IMR-90 (cell line): ENCODE data around the gene PIP5K1C. TPM values are rescaled to one million over a fixed set of nuclear protein-coding genes. Genes with fewer than 3 reads are reported as not detected.
A peak's percentile ranks its signal among the peaks of the same experiment; 100 is the strongest.

Experiments used
- ATAC-seq: fragments of 200-7000 bp; cut with Tn5 transposase; 2 replicates; pipeline ENCODE4 v1.9.1; 2020; ENCODE audit warnings: low read depth, mild to moderate bottlenecking, moderate library complexity
- BruUV-seq: library from RNA; stranded (reverse); fragments of 400-500 nt; replicated peaks from 2 replicates; lab custom pipeline; 2021; lab: Mats Ljungman, UMichigan
- CTCF ChIA-PET: fragments of 300-600 bp; formaldehyde crosslinking; extraction: SDS; loops from one replicate; lab custom pipeline; 2021; ENCODE audit warnings: antibody characterized with exemption; lab: Yijun Ruan, JAX
- POLR2A ChIA-PET: fragments of 300-600 bp; sonication (Branson Sonifier 250); formaldehyde crosslinking; loops from one replicate; lab custom pipeline; 2022; ENCODE audit warnings: antibody characterized with exemption; ENCODE audit not compliant: unreplicated experiment; lab: Charles Lee
- DNase-seq: peaks from one replicate; pipeline ENCODE4 v3.0.0; 2013
- H2AFZ ChIP-seq: replicated peaks from 2 replicates; pipeline ENCODE3; 2013; ENCODE audit warnings: low read length, mild to moderate bottlenecking; ENCODE audit not compliant: poor library complexity
- H2AK5ac ChIP-seq: 2 replicates; pipeline ENCODE4 v1.6.1; 2013; ENCODE audit warnings: low read depth, low read length, inconsistent platforms
- H2AK9ac ChIP-seq: replicated peaks from 2 replicates; pipeline ENCODE3; 2013; ENCODE audit warnings: mild to moderate bottlenecking, low read depth, low read length, moderate library complexity; ENCODE audit not compliant: poor library complexity
- H2BK120ac ChIP-seq: 2 replicates; pipeline ENCODE4 v1.6.1; 2013; ENCODE audit warnings: low read depth, low read length, inconsistent platforms
- H2BK15ac ChIP-seq: 3 replicates; pipeline ENCODE4 v1.6.1; 2013; ENCODE audit warnings: low read depth, low read length, inconsistent platforms
- H2BK20ac ChIP-seq: 2 replicates; pipeline ENCODE4 v1.6.1; 2013; ENCODE audit warnings: low read depth, mild to moderate bottlenecking, inconsistent platforms, low read length, moderate library complexity
- H2BK5ac ChIP-seq: 2 replicates; pipeline ENCODE4 v1.6.1; 2013; ENCODE audit warnings: mild to moderate bottlenecking, low read depth, low read length, inconsistent platforms; ENCODE audit not compliant: poor library complexity, severe bottlenecking
- H3K14ac ChIP-seq: replicated peaks from 2 replicates; pipeline ENCODE4 v1.6.1; 2013; ENCODE audit warnings: low read depth, low read length, inconsistent platforms
- H3K18ac ChIP-seq: 2 replicates; pipeline ENCODE4 v1.6.1; 2013; ENCODE audit warnings: low read depth, low read length, control low read depth
- H3K23ac ChIP-seq: 2 replicates; pipeline ENCODE4 v1.6.1; 2013; ENCODE audit warnings: low read depth, low read length, inconsistent platforms
- H3K27ac ChIP-seq: 2 replicates; pipeline ENCODE4 v1.5.1; 2013; ENCODE audit warnings: mild to moderate bottlenecking, control low read depth, low read length; ENCODE audit not compliant: insufficient read depth
- H3K27me3 ChIP-seq: 2 replicates; pipeline ENCODE4 v1.6.1; 2013; ENCODE audit warnings: low read length; ENCODE audit not compliant: control insufficient read depth, insufficient read depth
- H3K36me3 ChIP-seq: 2 replicates; pipeline ENCODE4 v1.6.1; 2013; ENCODE audit warnings: low read length, mixed read lengths; ENCODE audit not compliant: control insufficient read depth, insufficient read depth
- H3K4ac ChIP-seq: 2 replicates; pipeline ENCODE4 v1.6.1; 2013; ENCODE audit warnings: low read depth, low read length, inconsistent platforms
- H3K4me1 ChIP-seq: 2 replicates; pipeline ENCODE4 v1.6.1; 2013; ENCODE audit warnings: low read length, mixed read lengths; ENCODE audit not compliant: control insufficient read depth, insufficient read depth
- H3K4me2 ChIP-seq: 2 replicates; pipeline ENCODE4 v1.6.1; 2013; ENCODE audit warnings: low read depth, mild to moderate bottlenecking, control low read depth, low read length, moderate library complexity
- H3K4me3 ChIP-seq: 2 replicates; pipeline ENCODE4 v1.5.1; 2013; ENCODE audit warnings: low read depth, mild to moderate bottlenecking, control low read depth, low read length, moderate library complexity; ENCODE audit not compliant: insufficient read depth
- H3K56ac ChIP-seq: 2 replicates; pipeline ENCODE4 v1.6.1; 2013; ENCODE audit warnings: low read length, inconsistent platforms; ENCODE audit not compliant: insufficient read depth; ENCODE audit errors: extremely low read depth
- H3K79me1 ChIP-seq, 2 experiments: 2 replicates each; pipeline ENCODE4 v1.6.1; 2013; ENCODE audit warnings: low read length in 2 of 2, inconsistent platforms in 1 of 2, low read depth in 1 of 2
- H3K9ac ChIP-seq: 2 replicates; pipeline ENCODE4 v1.6.1; 2013; ENCODE audit warnings: low read depth, low read length, control low read depth
- H3K9me1 ChIP-seq: 2 replicates; pipeline ENCODE4 v1.6.1; 2013; ENCODE audit warnings: low read length, inconsistent platforms; ENCODE audit not compliant: insufficient read depth
- H3K9me3 ChIP-seq: 2 replicates; pipeline ENCODE4 v1.6.1; 2013; ENCODE audit warnings: low read length; ENCODE audit not compliant: control insufficient read depth, insufficient read depth
- H4K20me1 ChIP-seq: 2 replicates; pipeline ENCODE4 v1.6.1; 2013; ENCODE audit warnings: low read length, inconsistent platforms; ENCODE audit not compliant: insufficient read depth
- H4K5ac ChIP-seq: 2 replicates; pipeline ENCODE4 v1.6.1; 2013; ENCODE audit warnings: mild to moderate bottlenecking, low read depth, low read length, control low read depth
- H4K8ac ChIP-seq, 2 experiments: 2 replicates each; pipeline ENCODE4 v1.6.1; 2013; ENCODE audit warnings: low read depth in 2 of 2, low read length in 2 of 2, control low read depth in 1 of 2, inconsistent platforms in 1 of 2
- H4K91ac ChIP-seq: 2 replicates; pipeline ENCODE4 v1.6.1; 2013; ENCODE audit warnings: low read depth, low read length, inconsistent platforms; ENCODE audit not compliant: insufficient read depth
- BHLHE40 ChIP-seq: fragments of 150-350 bp; IDR thresholded peaks from 2 replicates; pipeline ENCODE4 v1.6.1; 2016; ENCODE audit warnings: mild to moderate bottlenecking, low read depth, low read length
- CEBPB ChIP-seq: IDR thresholded peaks from 2 replicates; pipeline ENCODE4 v1.6.1; 2012; ENCODE audit warnings: low read depth, low read length, improper control_type of control experiment
- CHD1 ChIP-seq: IDR thresholded peaks from 2 replicates; pipeline ENCODE4 v1.6.1; 2012; ENCODE audit warnings: low read depth, low read length, improper control_type of control experiment
- CTCF ChIP-seq: conservative IDR thresholded peaks from 2 replicates; pipeline ENCODE4 v1.5.1; 2012; ENCODE audit warnings: mild to moderate bottlenecking, low read depth, low read length, improper control_type of control experiment
- ELK1 ChIP-seq: fragments of 150-350 bp; IDR thresholded peaks from 2 replicates; pipeline ENCODE4 v1.6.1; 2016; ENCODE audit warnings: low read depth, mild to moderate bottlenecking, low read length, moderate library complexity, borderline replicate concordance
- FOS ChIP-seq: fragments of 150-350 bp; IDR thresholded peaks from 2 replicates; pipeline ENCODE4 v1.6.1; 2016; ENCODE audit warnings: low read depth, low read length
- MAFK ChIP-seq: IDR thresholded peaks from 2 replicates; pipeline ENCODE4 v1.6.1; 2012; ENCODE audit warnings: low read depth, low read length, improper control_type of control experiment
- MAZ ChIP-seq: IDR thresholded peaks from 2 replicates; pipeline ENCODE4 v1.6.1; 2012; ENCODE audit warnings: low read depth, mild to moderate bottlenecking, low read length, improper control_type of control experiment, moderate library complexity, borderline replicate concordance
- MXI1 ChIP-seq: IDR thresholded peaks from 2 replicates; pipeline ENCODE4 v1.6.1; 2012; ENCODE audit warnings: low read depth, mild to moderate bottlenecking, low read length, moderate library complexity, borderline replicate concordance
- POLR2A ChIP-seq: IDR thresholded peaks from 2 replicates; pipeline ENCODE4 v1.6.1; 2012; ENCODE audit warnings: mild to moderate bottlenecking, low read depth, low read length
- RAD21 ChIP-seq: IDR thresholded peaks from 2 replicates; pipeline ENCODE4 v1.6.1; 2012; ENCODE audit warnings: low read length, improper control_type of control experiment
- RCOR1 ChIP-seq: IDR thresholded peaks from 2 replicates; pipeline ENCODE4 v1.6.1; 2012; ENCODE audit warnings: mild to moderate bottlenecking, low read length, improper control_type of control experiment; ENCODE audit not compliant: insufficient replicate concordance
- RFX5 ChIP-seq: IDR thresholded peaks from 2 replicates; pipeline ENCODE4 v1.8.0; 2012; ENCODE audit warnings: low read depth, mild to moderate bottlenecking, low read length, moderate library complexity
- SMC3 ChIP-seq: fragments of 150-350 bp; IDR thresholded peaks from 2 replicates; pipeline ENCODE4 v1.6.1; 2016; ENCODE audit warnings: low read depth, mild to moderate bottlenecking, antibody characterized with exemption, low read length, moderate library complexity
- USF2 ChIP-seq: fragments of 150-350 bp; IDR thresholded peaks from 2 replicates; pipeline ENCODE4 v1.6.1; 2017; ENCODE audit warnings: mild to moderate bottlenecking, antibody characterized with exemption, low read length, low read depth
- WGBS, 2 experiments: methylation state at CpG; one replicate each; pipeline versions ENCODE4 v1.1.5 to v1.1.7; 2013; ENCODE audit warnings: missing lambda C conversion rate in 2 of 2; ENCODE audit not compliant: insufficient read length in 1 of 2; ENCODE audit errors: extremely low coverage in 2 of 2; 5-methylcytosine and 5-hydroxymethylcytosine counted together
- dilution Hi-C: fragments of 300-500 bp; cut with HindIII; formaldehyde crosslinking; loops from one replicate; pipeline ENCODE4 v1.14.3; 2018; ENCODE audit warnings: low sequenced_read_pairs; ENCODE audit not compliant: unreplicated experiment
- in situ Hi-C: fragments of 300-500 bp; cut with MboI; formaldehyde crosslinking; loops from 3 replicates; pipeline ENCODE4 v1.14.3; 2019; ENCODE audit warnings: low sequenced_read_pairs, inconsistent platforms, mixed read lengths
- intact Hi-C: fragments of 100-400 bp; cut with micrococcal nuclease; formaldehyde crosslinking; loops from 2 replicates; pipeline ENCODE4 v1.10.0; 2022
- polyA plus RNA-seq, 3 experiments: library from polyadenylated mRNA; depleted of rRNA; stranded (reverse); fragments of >200 nt; gene quantifications; 2 replicates each; pipeline ENCODE4 v1.2.3, GENCODE V29; 2012; ENCODE audit warnings: low replicate concordance in 1 of 3
- total RNA-seq: library from RNA; depleted of rRNA; stranded (reverse); fragments of >200 nt; gene quantifications from 2 replicates; pipeline ENCODE4 v1.2.3, GENCODE V29; 2012

Gene PIP5K1C
- total and polyA plus RNA-seq, 2 of the 4 experiments (the other 2 are of a cell fraction): 13.6 to 23.3 TPM

GRCh38 chr19:3618144-3618810 lies 82.0 kb downstream of the PIP5K1C start:
- no peak overlapping the region for H4K5ac ChIP-seq
- H3K36me3 ChIP-seq: peaks cover 29% of the 10 kb centered on the region
- H3K14ac ChIP-seq: no peak overlapping the region
- no TSS peak for BruUV-seq
- H2AFZ ChIP-seq: peak overlapping the region; percentile 73
- no peak overlapping the region for H3K4me3 ChIP-seq
- POLR2A ChIA-PET: no interaction called here
- H3K4me2 ChIP-seq: no peak overlapping the region; the same call in 1 of the 2 replicates
- H2AK9ac ChIP-seq: peak overlapping the region; percentile 60
- CTCF ChIA-PET: no interaction called here
- H2BK15ac ChIP-seq: no peak overlapping the region
- H2AK5ac ChIP-seq: peak overlapping the region; percentile 85
- H3K27ac ChIP-seq: no peak overlapping the region
- peaks cover 3% of the 10 kb centered on the region; the same call in 1 of the 2 replicates for H3K4me1 ChIP-seq
- H3K9ac ChIP-seq: no peak overlapping the region
- whole genome bisulfite sequencing, 2 experiments: 85% methylated on average over 13 of the region's 31 CpGs; no CpG with 5 or more reads in 1 of the 2 experiments
- peaks cover 3 to 17% of the 10 kb centered on the region in 2 experiments; a peak in 1 of 4 replicates for H3K79me1 ChIP-seq
- no peak overlapping the region for H3K18ac ChIP-seq
- dilution Hi-C loops (no loop called here), in situ Hi-C loops (loop anchor here (25.0 kb wide), 1 partner anchor 306 kb away; no protein-coding TSS in a partner anchor), intact Hi-C loops (loop anchor here (1.0 to 10.0 kb wide), 2 partner anchors 73 to 293 kb away; no protein-coding TSS in a partner anchor)
- ATAC-seq: peak; percentile 95
- H3K23ac ChIP-seq: no peak overlapping the region
- no peak overlapping the region for H3K4ac ChIP-seq
- no peak overlapping the region for H4K91ac ChIP-seq
- H3K9me1 ChIP-seq: no peaks in the 10 kb centered on the region
- H2BK20ac ChIP-seq: no peak overlapping the region
- H2BK120ac ChIP-seq: no peak overlapping the region
- peaks cover 7% of the 10 kb centered on the region; the same call in 1 of the 2 replicates for H4K20me1 ChIP-seq
- peak; percentile 29 for DNase-seq
- H3K9me3 ChIP-seq: no peaks in the 10 kb centered on the region
- H4K8ac ChIP-seq: peak overlapping the region in 1 of 2 experiments; percentile 4; a peak in 1 of 4 replicates
- no peak overlapping the region for H3K56ac ChIP-seq
- H2BK5ac ChIP-seq: no peak overlapping the region
- no peaks in the 10 kb centered on the region for H3K27me3 ChIP-seq
- TF ChIP-seq CTCF (peak; percentile 84), POLR2A (no peak), MAFK (peak; percentile 73), MXI1 (no peak), CHD1 (no peak), FOS (no peak), MAZ (peak; percentile 88), CEBPB (no peak), BHLHE40 (no peak), RFX5 (no peak), ELK1 (no peak), SMC3 (peak; percentile 82), RAD21 (peak; percentile 80), RCOR1 (no peak), USF2 (no peak)
